Epithelial cell of prostate (primary cell): Measurements from ENCODE around the gene BCDIN3D.
"Not testable (repeated sequence)": the region's sequence is repeated elsewhere in the genome, so short reads cannot be mapped to it uniquely, and the experiment has no call there.

Experiments used
- DNase-seq: peaks from one replicate; pipeline ENCODE4 v3.0.0-alpha.2; 2011; ENCODE audit warnings: low read depth, low spot score
- H3K27ac ChIP-seq: fragments of 450-650 bp; 2 replicates; pipeline ENCODE4 v1.5.1; 2017; ENCODE audit warnings: mild to moderate bottlenecking

The BCDIN3D gene

DNA sequence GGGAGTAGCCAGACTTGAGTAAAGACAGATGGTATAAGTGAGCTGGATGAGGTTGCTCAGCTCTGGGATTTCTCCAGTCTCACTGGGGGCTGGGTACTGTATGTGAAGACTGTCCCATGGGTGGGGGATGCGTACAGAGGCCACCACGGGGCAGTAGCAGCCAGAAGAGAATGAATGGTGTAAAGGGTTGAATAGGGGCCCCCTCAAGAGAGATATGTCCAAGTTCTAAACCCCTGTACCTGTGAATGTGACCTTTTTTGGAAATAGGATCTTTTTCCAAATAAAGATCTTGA lies 21.8 kb upstream of the BCDIN3D start:
- no peak for DNase-seq
- no peak overlapping the region for H3K27ac ChIP-seq

DNA sequence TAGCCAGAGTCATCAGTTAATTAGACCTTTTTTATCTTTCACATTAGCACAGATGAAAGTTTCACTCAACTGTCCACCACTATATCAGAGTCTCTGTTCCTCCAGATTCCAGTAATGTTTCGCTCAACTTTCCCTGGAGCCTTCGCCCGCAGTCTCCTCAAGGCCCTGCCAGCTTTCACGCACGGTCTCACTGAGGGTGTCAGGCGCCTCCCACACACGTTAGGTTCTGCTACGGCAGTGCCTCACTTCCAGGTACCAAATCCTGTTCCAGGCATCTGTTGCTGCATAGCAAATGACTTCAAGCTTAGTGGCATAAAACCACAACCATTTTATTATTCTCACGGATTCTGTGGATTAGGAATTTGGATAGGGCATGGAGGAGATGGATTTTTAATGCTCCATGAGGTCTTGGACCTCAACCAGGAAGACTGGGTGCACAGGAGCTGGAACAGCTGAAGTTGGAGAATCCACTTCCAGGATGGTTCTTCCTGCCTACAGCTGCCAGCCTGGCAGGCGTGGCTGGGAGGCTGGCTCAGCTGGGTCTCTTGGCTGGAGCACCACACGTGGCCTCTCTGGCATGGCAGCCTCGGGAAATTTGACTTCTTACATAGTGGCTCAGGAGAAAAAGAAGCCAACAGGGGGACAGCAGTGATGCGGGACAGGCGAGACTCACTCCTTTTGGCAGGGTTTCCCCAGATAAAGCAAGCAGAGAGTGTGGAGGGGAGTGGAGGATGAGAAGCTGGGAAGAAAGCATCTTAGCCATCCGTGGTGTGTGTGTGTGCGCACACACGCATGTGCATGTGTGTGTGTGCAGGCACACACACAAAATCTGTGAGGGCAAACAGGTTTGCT lies 21.3 kb upstream of the BCDIN3D start:
- no peak overlapping the region for H3K27ac ChIP-seq

DNA sequence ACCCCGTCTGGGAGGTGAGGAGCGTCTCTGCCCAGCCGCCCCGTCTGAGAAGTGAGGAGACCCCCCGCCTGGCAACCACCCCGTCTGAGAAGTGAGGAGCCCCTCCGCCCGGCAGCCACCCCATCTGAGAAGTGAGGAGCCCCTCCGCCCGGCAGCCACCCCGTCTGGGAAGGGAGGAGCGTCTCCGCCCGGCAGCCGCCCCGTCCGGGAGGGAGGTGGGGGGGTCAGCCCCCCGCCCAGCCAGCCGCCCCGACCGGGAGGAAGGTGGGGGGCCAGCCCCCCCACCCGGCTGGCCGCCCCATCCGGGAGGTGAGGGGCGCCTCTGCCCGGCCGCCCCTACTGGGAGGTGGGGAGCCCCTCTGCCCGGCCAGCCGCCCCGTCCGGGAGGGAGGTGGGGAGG lies 18.0 kb upstream of the BCDIN3D start:
- DNase-seq, H3K27ac ChIP-seq: not testable (repeated sequence)

More for the DNA sequence above, 21.3 kb upstream of the BCDIN3D start:
- no peak for DNase-seq

DNA sequence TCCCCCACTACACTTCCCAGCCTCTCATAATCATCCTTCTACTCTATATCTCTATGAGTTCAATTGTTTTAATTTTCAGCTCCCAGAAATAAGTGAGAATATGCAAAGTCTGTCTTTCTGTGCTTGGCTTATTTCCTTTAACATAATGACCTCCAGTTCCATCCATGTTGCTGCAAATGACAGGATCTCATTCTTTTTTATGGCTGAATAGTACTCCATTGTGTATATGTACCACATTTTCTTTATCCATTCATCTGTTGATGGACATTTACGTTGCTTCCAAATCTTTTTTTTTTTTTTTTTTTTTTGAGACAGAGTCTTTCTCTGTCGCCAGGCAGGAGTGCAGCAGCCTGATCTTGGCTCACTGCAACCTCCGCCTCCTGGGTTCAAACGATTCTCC lies 13.0 kb upstream of the BCDIN3D start:
- not testable (repeated sequence) for H3K27ac ChIP-seq, DNase-seq

DNA sequence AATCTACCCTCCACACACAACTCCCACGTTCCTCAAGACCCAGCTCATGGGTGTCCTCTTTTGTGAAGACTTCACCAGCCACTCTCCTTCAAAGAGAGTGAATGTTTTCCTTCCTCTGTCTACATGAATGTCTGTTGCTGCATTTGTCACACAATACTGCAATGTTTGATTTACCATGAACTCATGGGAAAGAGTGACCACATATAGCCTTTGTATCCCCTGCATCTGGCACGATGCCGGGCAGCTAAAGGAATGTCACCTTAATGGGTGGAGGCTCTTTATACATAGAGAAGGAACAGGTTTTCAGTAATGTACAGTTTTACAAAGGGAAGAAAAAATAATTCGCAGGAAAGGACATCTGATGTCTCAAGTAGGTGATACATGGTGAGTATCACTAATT lies 12.1 kb upstream of the BCDIN3D start:
- H3K27ac ChIP-seq: no peak overlapping the region
- no peak for DNase-seq

DNA sequence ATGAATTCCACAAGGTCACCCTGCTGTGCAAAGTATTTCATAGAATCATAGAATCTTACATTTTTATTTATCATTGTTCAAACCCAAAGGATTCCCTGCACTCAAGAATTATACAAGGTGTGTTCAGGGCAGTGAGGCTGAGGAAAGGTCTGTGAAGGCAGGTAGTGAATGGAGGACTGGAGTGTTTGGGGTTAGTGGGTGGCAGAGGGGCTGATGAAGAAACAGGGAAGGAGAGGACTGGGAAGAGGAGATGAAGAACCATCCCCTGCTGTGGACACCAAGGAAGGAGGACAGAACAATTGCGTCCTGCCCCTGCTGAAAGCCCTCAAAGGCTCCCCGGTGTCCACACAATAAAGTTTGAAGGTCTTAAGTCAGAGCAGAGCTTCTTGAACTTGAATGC lies 10.8 kb upstream of the BCDIN3D start:
- no peak for DNase-seq

DNA sequence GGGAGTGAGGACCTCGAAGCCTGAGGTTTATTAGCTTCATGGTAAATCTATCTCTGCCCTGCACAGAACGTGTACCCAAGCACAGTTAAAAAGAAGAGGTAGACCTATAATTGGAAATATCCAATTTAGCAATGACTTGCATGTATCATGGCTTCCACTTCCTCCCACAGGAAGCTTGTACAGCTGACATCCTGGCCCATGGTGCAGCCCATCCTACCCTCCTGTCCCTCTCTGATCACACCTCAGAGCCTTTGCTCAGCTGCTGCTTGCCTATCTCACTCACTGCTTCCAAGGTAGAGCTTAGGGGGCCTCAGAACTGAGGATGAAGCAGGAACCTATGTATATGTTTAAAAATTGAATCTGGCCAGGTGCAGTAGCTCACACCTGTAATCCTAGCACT lies 4.3 kb upstream of the BCDIN3D start:
- no peak overlapping the region for H3K27ac ChIP-seq
- no peak for DNase-seq

More for the DNA sequence above, 10.8 kb upstream of the BCDIN3D start:
- H3K27ac ChIP-seq: no peak overlapping the region

DNA sequence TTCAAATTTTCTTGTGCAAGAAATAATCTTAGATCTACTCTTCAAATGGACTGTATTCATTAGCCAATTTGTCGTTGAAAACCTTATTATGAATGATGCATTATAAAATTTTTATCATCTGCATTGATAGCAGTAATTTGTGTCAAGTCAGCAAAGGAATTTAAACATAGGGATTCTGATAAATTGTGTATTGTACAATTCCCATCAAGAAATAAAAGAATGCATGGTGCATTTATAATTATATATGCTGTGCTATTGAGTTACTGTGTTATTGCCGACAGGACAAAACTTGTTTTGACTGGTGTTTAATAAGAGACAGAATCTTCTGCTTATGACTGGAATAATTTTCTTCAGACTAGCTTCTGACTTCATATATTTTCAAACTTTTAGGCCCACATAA lies 3.1 kb upstream of the BCDIN3D start:
- H3K27ac ChIP-seq: no peak overlapping the region
- DNase-seq: no peak

DNA sequence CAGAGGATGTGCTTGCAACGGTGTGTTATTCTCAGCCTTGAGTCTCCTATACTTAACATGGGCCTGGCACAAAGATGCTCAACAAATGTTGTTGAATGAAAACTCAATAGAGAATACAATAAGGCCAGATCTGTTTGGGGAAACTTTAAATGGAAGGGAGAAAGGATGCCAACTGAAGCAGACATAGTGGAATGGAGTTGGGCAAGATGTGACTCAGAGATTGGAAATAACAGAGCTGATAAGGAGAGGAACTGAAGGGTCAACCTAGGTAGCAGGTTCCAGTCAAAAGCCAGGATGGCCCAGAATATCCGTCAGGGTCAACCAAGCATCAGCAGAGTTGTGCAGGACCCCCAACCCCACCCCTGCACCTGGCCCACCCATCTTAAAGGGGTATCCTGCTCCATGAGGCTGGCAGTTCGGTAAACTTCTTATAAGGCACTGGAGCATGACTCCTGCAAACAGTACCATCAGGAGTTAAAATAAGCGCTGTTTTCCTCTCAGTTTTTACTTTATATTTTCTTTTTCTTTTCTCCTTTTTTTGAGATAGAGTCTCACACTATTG lies 1.1 kb upstream of the BCDIN3D start:
- peak overlapping the region; percentile 95 for H3K27ac ChIP-seq
- no peak for DNase-seq

DNA sequence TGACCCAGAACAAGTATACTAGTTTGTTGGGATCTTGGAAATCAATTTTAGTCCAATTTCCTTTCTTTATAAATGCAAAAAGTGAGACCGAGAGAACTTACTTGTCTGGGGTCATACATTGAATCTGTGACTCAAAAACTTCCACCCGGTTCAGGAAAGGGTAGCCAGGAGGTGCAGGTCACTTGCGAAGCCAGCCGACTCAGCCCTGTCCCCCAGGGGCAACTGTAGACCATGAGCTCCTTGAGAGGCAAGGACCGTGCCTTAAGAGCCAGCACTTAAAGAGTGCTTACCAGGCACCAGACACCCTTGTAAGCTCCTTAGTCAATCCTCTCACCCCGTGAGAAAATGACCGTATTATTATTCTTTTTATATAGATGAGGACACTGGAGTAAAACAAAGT lies 505 bp upstream of the BCDIN3D start:
- peak overlapping the region; percentile 95 for H3K27ac ChIP-seq
- no peak for DNase-seq

DNA sequence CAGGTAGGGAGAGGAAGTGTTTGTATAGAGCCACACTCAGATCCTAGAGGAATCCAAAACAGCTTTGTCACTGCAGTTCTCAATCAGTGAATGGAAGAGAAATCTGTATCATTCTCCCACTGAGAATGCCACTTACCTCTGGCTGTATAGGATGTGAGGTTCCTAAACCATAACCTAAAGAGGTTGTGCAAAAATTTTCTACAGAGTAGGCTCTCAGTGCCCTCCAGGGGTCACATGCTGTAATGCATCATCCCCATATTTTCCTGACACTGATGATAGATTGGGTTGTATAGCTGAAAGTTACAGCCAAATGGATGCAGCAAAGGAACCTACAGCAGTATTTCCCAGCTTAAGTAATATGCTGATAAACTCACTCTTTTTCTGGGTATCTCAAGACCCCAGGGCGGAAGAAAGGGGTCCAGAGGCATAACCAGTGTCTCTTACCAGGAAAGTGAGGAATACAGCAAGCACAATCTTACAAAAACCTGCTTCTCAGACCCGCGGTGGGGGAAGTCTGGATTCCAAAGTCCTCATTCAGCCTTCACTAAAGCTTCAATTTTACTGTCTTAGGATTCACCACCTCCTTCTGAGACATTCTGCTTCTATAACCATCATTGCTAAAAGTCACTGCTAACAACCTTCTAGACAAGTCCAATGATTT lies 3.8 kb downstream of the BCDIN3D start:
- DNase-seq: no peak
- H3K27ac ChIP-seq: no peak overlapping the region

DNA sequence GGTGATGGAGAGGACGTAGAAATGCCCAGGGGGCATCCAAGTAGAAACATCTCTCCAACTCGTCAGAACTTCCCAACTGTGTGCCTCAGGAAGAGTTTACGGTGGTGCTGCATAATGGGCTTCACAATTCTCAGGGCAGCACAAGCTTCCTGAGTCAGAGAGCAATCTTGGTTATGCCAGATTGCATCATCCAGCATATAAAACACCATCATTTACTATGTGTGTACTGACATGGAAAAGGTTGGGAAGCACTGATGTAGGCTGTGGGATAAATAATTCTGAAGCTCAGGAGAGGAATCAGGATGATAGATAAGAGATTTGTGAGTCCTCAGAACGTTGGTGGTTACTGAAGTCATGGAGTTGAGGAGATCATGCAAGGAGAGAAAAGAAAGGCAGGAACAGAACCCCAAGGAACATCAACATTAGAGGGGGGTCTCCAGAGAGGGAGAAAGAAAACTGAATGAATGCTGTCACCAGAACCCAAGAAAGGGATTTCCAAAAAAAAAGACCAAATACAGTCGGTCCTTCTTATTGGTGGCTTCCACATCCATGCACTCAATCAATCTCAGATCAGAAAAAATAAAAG lies 10.0 kb downstream of the BCDIN3D start:
- H3K27ac ChIP-seq: peak overlapping the region; percentile 56
- no peak for DNase-seq

DNA sequence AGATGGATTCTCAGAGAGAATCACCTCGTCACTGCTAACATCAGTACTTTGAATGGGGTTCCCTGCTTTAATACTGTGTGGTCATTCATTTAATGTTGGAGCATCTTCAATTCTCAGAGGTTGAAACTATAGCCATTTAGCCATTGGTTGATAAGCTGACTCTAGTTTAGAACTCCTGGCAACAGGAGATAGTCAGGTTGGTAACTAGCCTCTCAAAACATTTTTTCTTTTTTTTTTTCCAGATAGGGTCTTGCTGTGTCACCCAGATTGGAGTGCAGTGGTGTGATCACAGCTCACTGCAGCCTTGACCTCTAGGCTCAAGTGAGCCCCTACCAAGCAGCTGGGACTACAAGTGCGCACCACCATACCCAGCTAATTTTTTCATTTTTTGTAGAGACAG lies 11.2 kb downstream of the BCDIN3D start:
- no peak for DNase-seq

DNA sequence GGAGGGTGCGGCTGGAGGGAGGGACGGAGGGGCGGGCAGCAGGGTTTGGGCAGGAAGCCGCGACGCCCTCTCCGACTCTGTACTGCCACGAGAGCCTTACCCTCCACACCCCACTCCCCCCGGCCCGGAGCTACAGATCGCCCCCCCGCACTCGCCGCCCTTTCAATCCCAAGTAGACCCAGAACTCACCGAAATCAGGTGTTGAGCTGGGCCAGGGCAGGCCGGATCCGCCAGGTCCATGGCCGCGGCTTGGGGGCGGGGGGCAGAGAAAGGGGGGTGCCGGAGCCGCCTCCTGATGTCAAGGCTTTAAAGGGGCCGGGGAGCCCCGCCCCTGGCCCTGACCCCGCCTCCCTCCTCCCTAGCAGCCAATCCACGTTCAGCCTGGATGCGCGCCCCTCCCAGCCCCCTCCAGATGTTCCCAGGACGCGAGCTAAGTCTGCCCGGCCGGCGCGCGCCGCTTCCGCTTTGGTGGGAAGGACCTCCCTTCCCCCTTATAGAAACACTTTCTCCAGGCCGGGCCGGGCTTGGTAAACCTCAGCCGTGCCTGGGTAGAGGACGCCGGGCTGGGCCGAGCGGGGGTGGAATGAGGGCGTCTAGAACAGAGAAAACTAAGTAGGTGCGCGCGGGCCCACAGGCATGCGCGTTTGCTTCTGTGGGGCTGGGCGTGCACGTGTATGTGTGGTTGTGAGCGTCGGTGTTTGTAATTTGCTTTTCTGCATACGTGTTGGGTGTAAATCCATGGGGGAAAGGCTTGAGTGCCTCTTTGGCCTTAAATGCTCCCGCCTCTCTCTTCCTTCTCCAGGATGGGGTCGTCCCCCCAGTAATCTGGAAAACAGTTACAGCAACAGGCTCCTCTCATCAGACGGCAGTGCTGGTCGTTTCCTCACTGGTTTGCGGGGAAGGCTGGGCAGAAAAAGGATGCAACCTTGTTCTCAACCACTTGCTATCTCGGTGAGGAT lies 14.5 kb downstream of the BCDIN3D start, which contains the start of gene NCKAP5L:
Gene NCKAP5L (minus strand): TSS at position 281 of the 959 bp plus-strand sequence. CDS start 24,369 bp downstream, outside the sequence.
- peak; percentile 68 for DNase-seq
- H3K27ac ChIP-seq: peak within 1 kb of the TSS; percentile 79

More for the DNA sequence above, 11.2 kb downstream of the BCDIN3D start:
- no peak overlapping the region for H3K27ac ChIP-seq

DNA sequence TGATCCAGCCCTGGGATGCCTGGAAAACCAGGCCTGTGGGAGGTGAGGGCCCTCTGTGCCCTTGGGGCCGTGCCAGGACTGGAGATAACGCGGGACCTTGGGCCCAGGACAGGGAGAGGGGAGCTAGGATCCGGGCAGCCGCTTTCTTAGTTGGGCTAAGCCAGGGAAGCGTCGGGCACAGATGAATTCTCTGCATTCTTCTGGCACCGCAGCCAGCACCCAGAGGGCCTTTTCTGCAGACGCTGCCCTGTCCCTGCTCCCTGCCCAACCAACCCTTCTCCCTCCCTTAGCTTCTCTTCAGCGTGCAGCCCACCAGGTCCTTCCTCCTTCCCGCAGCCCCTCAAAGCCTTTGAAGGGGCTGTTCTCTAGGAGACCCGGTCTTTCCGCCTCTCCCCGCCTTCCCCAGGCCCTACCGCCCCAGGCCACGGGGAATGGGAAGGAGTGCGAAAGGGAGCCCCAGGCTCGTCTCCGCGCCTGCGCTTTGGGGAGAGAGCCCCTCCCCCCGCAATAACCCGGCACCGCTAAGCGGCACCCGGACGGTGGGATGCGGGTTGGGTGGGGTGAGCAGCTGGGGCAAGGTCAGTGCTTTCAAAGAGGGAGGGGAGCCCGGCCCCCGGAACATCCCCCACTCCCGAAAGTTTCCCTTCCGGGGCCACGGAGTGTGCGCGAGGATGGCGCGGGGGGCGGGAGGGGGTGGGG lies 15.4 kb downstream of the BCDIN3D start:
- DNase-seq: no peak

DNA sequence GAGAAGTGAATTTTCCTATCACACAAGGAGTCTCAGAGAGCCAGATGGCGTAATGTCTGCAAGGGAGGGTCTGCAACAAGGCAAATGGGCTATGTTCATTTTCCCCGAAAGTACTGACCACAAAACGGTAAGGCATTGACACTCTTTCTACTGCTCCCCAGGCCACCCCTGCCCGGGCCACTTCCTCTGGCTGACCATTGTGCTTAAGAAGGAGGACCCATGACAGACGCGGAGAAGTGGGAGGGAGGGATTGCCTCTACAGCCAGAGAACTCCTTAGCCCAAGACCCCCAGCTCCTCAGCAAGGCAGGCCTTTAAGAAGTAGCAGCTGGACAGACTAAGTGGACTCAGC lies 15.9 kb downstream of the BCDIN3D start:
- DNase-seq: no peak

More for the DNA sequence above, 15.4 kb downstream of the BCDIN3D start:
- H3K27ac ChIP-seq: peak overlapping the region; percentile 79

DNA sequence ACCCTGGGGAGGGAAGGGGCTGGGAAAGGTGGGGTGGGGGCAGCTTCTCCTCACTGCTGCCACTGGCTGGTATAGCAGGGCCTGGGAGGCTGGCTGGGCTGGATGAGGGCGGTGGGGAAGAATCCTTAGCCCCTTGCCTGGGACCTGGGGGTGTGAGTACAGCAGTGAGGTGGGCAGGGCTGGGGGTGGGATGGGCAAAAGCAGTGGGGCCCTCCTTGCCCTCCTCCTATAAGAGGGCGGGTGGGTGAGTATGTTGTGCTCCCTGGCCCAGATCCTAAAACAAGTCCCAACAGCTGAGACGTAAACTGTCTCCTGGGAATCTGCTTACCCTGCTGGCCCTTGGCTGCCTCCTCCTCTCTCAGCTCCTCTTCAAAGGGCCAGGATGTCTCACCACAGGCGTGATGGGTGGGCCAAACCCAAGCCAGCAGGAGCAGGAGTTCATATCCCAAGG lies 16.9 kb downstream of the BCDIN3D start:
- DNase-seq: no peak
- H3K27ac ChIP-seq: peak overlapping the region; percentile 38

More for the DNA sequence above, 15.9 kb downstream of the BCDIN3D start:
- H3K27ac ChIP-seq: peak overlapping the region; percentile 79

DNA sequence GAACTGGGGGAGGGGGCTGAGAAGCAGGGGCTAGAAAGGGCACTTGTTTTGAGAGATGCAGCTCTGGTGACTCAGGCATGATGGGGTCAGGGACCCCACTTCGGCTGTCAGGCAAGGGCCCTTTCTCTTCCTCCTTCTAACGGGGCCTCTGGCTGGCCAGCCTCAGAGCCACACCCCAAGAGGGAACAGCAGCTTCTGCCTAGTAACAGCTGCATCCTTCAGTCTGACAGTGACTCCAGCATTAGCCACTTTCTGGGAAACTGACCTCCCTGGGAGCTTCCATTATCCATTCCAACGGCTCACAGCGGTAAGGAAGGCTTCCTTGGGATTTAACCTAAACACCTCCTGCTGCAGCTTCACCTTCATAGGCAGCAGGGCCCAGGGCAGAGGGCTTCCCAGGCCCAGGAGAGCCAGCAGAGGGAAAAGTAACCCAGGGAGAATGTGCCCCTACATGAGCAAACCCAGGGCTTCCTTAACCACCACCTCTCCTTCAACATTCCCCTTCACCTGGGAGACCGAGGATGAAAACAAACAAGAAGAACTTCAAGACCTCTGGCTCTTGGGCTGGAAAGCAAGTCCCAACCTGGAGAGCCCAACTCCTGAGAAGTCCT lies 17.4 kb downstream of the BCDIN3D start:
- DNase-seq: no peak
- H3K27ac ChIP-seq: peak overlapping the region; percentile 38

DNA sequence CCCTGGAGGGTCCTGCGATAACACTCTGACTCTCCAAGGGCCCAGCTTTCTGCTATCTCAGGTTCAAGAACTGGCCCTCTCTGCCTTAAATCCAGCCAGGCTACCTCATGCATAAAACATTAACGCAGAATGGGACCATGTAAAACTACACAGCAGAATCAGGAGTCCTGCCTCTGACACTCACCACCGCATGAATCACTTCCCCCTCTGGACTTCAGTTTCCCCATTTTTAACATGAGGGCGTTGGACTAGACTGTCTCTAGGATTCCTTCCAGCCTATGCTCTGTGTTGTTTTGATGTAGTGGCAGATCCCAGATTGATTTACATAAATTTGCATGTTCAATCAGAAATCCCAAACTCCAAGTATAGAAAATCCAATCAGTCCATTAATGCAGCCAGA lies 18.0 kb downstream of the BCDIN3D start:
- H3K27ac ChIP-seq: peak overlapping the region; percentile 38
- DNase-seq: no peak
